Right kidney (tissue), 1 donor: ENCODE measurements around the gene SLC41A1.
"Not testable (repeated sequence)": the region's sequence is repeated elsewhere in the genome, so short reads cannot be mapped to it uniquely, and the experiment has no call there.

ENCODE experiments used
- DNase-seq: peaks from one replicate; pipeline ENCODE4 v3.0.0-alpha.2; 2016

SLC41A1 gene

GRCh38 chr1:205824180-205824579, 11.2 kb upstream of the SLC41A1 start:
- DNase-seq, result no peak

GRCh38 chr1:205823260-205823659, 10.3 kb upstream of the SLC41A1 start:
- DNase-seq, result not testable (repeated sequence)

GRCh38 chr1:205822397-205822796, 9.4 kb upstream of the SLC41A1 start:
- DNase-seq, result no peak

- DNase-seq, result no peak
These were observed 5.0 kb upstream of the SLC41A1 start for GRCh38 chr1:205817988-205818387.

- DNase-seq, result no peak
These were observed 4.4 kb upstream of the SLC41A1 start for GRCh38 chr1:205817364-205817763.

GRCh38 chr1:205813755-205814058, 709 bp upstream of the SLC41A1 start:
- DNase-seq, result no peak

- peak; percentile 72 for DNase-seq
These were observed 624 bp downstream of the SLC41A1 start for GRCh38 chr1:205812271-205812877.

GRCh38 chr1:205811660-205812059, 1.3 kb downstream of the SLC41A1 start:
- no peak for DNase-seq

- DNase-seq, result no peak
These were observed 2.4 kb downstream of the SLC41A1 start for GRCh38 chr1:205810448-205811157.

GRCh38 chr1:205809942-205810345, 3.1 kb downstream of the SLC41A1 start:
- no peak for DNase-seq

- DNase-seq, result no peak
These were observed 3.5 kb downstream of the SLC41A1 start for GRCh38 chr1:205809469-205809868.

- DNase-seq, result no peak
These were observed 7.8 kb downstream of the SLC41A1 start for GRCh38 chr1:205805082-205805711.

- no peak for DNase-seq
These were observed 8.4 kb downstream of the SLC41A1 start for GRCh38 chr1:205804605-205805004.

GRCh38 chr1:205803986-205804385, 9.0 kb downstream of the SLC41A1 start:
- no peak for DNase-seq

GRCh38 chr1:205802060-205802459, 10.9 kb downstream of the SLC41A1 start:
- DNase-seq, result no peak

- DNase-seq, result no peak
These were observed 11.9 kb downstream of the SLC41A1 start for GRCh38 chr1:205800981-205801703.

GRCh38 chr1:205800427-205800826, 12.6 kb downstream of the SLC41A1 start:
- DNase-seq, result no peak

GRCh38 chr1:205798577-205798976, 14.4 kb downstream of the SLC41A1 start:
- DNase-seq, result no peak

GRCh38 chr1:205797168-205797567, 15.8 kb downstream of the SLC41A1 start:
- DNase-seq, result no peak

- DNase-seq, result no peak
These were observed 18.8 kb downstream of the SLC41A1 start for GRCh38 chr1:205794011-205794730.

- no peak for DNase-seq
These were observed 19.9 kb downstream of the SLC41A1 start for GRCh38 chr1:205792961-205793673.

GRCh38 chr1:205792481-205792881, 20.5 kb downstream of the SLC41A1 start:
- no peak for DNase-seq
